IPS-NIHi7 (cell line): ENCODE data around the gene PPP2R5A.
"Not testable (repeated sequence)": the region's sequence is repeated elsewhere in the genome, so short reads cannot be mapped to it uniquely, and the experiment has no call there.

Experiments used
- DNase-seq: peaks from one replicate; pipeline ENCODE4 v3.0.0; 2012; ENCODE audit warnings: mixed read lengths; ENCODE audit errors: extremely low spot score

The PPP2R5A gene

DNA sequence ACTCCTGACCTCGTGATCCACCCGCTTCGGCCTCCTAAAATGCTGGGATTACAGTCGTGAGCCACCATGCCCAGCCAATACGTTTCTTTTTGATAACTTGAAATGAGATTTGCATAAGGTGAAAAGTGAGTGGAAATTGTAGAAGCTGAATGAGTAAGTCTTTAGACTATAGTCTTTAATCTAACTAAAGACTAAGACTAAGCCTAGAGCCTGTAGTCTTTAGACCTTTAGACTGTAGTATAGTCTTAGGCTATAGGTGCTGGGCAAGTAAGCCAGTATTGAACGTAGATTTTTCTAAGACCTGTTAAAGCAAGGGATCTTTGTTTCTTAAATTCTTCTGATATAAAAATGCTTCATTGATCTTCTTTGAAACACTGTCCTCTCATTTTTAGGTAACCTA is 12.1 kb downstream of the PPP2R5A start:
- no peak for DNase-seq

DNA sequence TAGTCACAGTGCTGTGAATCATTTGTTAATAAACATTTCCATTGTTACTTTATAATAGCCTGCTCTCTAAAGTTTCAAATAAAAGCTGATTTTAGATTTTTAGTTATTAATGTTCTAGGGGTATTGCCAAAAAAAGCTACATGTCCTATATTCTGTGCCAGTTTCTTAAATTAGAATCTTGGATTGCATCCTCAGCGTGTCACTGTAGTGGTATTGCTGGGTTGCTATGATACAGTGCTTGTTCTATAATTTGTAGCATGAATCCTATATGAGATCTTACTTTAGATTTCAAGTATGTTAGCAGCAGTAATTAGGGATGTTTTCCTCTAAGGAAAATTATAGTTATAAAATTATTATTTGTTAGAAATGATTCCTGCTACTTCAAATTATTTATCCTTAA is 16.4 kb downstream of the PPP2R5A start:
- no peak for DNase-seq

DNA sequence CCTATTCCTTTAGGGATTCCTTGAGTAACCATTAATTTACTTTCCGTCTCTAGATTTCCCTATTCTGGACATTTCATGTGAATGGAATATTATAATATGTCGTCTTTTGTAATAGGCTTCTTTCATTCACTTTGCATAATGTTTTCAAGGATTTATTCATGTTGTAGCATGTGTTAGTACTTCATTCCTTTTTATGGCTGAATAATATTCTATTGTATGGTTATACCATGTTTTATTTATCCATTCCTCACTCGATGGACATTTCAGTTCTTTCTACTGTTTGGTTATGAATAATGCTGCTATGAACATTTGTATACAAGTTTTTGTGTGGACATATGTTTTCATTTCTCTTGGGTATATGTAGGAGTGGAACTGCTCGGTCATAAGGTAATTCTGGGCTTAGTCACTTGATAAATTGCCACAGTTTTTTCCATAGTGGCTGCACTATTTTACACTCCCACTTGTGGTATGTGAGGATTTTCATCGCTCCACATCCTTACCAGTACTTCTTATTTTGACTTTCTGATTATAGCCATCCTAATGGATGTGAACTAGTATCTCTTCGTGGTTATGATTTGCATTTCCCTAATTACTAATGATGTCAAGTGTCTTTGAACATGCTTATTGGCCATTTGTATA is 17.7 kb downstream of the PPP2R5A start:
- DNase-seq = no peak

DNA sequence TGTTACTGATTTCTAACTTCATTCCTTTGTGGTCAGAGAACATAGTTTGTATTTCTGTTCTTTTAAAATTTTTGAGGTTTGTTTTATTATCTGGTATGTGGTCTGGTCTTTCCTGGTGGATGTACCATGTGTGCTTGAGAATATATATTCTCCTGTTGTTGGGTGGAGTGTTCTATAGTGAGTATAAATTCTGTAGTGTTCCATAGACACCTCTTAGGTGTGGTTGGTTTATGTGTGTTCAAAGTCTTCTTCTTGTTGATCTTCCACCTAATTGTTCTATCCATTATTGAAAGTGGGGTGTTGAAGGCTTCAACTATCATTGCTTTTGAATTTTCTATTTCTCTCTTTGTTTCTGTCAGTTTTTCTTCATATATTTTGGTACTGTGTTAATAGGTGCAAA is 20.1 kb downstream of the PPP2R5A start:
- DNase-seq = no peak

DNA sequence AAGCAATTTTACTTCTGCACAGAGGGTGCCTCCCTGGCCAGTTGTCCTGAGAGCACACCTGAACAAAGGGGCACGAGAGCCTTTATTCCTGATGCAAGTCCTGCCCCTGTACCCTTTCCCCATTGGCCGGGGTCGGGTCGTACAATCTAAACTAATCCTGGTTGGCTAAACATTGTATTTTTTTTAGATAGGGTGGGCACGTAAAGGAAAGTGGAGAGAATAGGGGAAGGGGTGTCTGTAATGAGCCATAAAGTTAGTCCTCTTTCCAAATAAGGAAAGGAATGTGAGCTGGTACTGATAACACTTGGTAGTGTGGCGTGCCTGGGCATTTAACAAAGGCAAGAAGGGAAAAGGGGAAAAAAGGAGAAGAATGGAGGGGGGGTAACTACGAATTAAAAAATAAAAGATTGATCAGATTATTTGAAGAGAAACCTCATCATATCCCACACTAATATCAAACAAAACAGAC is 20.8 kb downstream of the PPP2R5A start:
- DNase-seq = not testable (repeated sequence)

DNA sequence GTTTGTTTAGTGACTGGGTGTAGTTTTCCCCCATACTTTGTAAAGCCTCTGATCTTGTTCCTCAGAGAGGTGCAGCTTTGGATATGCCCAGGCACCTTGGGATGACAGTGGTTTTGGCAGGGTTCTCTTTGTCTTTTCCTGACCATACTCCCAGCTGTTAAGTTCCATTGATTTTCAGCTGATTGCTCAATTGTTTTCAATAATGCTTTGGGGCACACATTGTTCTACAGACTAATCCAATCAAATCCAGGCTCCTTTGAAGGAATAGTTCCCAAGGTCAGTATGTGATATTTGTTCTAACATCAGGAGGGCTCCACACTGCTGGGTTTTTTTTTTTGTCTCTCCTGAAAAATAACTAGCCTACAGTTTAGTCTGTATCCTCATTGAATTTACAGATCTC is 24.8 kb downstream of the PPP2R5A start:
- no peak for DNase-seq

DNA sequence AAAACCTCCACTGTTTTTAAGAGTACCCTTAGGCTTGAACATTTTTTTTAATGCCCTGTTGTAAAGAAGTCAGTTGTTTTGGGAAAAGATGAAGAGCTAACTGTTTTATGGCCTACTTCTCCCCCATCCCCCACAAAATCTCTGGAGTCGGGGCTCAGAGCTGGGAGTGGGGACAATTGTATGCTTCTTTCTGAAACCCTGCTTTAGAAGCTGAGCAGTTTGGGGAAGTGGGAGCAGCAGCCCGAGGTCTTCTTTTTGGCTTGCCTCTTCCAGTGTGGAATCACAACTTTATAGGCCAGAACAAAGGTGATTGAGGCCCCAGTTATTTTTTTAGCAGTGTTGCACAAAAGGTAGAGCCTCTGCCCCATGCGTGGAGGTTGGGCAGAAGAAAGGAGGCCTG is 25.2 kb downstream of the PPP2R5A start:
- no peak for DNase-seq

DNA sequence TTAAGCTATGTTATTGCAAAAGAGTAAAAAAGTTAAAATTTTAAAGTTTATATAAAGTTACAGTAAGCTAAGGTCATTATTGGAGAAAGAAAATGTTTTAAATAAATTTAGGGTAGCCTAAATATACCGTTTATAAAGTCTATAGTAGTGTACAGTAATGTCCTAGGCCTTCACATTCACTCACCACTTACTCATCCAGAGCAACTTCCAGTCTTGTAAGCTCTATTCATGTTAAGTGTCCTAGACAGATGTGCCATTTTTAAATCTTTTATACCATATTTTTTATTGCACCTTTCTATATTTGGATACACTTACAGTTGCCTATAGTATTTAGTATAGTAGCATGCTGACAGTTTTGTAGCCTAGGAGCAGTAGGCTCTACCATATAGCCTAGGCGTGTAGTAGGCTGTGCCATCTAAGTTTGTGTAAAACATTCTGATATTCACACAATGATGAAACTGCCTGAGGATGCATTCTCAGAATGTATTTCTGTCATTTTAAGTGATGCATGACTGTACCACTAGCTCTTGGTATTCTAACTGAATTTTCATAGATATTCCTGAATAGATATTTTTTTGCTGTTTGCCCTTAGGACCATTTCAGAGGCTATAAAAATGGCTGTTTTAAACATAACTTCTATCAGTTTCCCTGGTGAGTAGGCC is 26.8 kb downstream of the PPP2R5A start:
- DNase-seq = no peak

DNA sequence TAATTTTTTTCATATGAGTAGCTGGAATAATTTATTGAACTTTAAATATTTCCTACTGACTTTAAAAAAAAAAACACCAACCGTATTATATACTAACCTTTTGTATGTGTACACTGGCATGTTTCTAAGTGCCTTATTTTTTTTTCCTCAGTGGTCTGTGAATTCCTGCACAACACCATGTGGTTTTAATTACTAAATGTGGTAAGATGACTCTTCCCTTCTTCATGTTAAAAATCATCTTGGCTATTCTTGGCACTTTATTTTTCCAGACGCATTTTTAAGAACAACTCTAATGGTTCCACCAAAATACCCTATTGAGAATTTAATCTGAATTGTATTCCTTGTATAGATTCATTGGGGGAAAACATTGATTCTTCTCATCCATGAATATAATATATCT is 28.4 kb downstream of the PPP2R5A start:
- DNase-seq = no peak

DNA sequence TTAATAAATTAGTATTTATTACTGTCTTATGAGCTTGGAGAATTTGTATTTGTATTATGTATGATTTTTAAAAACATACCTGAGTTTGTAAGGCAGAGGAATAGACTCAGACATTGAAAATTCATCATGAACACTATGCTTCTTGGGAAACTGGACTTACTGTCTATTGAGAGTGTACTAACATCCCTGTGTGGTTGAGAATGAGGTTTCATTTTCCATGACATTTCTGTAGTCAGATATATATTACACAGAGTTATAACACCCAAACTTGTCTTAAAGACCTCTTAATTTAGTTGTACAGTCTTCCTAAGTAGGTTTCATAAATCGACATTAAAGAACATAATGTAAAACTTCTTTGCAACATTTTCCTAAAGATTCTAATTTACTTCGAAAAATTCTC is 30.0 kb downstream of the PPP2R5A start:
- no peak for DNase-seq

DNA sequence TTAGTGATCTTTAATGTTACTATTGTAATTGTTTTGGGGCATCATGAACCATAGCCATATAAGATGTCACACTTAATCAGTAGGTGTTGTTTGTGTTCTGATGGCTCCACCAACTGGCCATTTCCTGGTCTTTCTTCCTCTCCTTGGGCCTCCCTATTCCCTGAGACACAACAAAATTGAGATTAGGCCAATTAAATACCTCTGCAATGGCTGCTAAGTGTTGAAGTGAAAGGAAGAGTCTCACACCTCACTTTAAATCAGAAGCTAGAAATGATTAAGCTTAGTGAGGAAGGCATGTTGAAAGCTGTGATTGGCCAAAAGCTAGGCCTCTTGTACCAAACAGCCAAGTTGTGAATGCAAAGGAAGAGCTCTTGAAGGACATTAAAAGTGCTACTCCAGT is 30.7 kb downstream of the PPP2R5A start:
- peak; percentile 20 for DNase-seq

DNA sequence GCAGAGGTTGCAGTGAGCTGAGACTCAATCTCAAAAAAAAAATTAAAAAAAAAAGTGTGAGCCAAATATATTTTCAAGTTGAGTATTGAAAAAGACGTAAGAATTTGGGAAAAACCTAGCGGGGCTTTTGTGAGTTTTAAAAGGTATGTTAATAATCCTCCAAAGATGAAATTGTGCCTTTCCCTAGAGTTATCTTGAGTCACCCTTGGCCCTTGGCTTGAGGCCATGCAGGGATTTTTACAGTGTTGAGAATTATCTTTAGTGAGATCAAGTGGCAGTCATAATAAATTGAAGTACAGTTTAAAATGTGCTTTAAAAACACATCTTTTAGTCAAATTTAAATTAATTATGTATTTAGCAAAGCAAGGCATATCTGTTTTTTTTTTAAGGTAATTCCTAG is 32.7 kb downstream of the PPP2R5A start:
- DNase-seq = no peak

DNA sequence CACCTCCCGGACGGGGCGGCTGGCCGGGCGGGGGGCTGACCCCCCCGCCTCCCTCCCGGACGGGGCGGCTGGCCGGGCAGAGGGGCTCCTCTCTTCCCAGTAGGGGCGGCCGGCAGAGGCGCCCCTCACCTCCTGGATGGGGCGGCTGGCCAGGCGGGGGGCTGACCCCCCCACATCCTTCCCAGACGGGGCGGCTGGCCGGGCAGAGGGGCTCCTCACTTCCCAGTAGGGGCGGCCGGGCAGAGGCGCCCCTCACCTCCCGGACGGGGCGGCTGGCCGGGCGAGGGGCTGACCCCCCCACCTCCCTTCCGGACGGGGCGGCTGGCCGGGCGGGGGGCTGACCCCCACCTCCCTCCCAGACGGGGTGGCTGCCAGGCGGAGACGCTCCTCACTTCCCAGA is 35.8 kb downstream of the PPP2R5A start:
- not testable (repeated sequence) for DNase-seq

DNA sequence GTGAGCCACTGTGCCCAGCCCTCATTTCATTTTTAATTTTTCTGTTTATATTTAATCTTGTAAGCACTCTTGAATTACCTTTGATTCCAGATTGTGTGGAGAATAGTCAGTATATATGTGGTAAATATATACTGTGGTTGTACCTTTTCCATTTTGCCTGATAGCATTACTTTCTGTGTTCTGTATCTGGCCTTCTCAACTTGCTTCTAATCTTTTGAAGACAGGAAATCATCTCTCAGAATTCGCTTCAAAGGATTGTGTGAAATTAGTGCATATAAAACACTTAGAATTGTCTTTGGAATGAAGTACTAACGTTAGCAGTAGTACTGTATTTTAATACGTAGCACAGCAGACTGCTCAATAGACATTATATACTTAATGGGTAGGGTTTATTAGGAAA is 37.9 kb downstream of the PPP2R5A start:
- no peak for DNase-seq

DNA sequence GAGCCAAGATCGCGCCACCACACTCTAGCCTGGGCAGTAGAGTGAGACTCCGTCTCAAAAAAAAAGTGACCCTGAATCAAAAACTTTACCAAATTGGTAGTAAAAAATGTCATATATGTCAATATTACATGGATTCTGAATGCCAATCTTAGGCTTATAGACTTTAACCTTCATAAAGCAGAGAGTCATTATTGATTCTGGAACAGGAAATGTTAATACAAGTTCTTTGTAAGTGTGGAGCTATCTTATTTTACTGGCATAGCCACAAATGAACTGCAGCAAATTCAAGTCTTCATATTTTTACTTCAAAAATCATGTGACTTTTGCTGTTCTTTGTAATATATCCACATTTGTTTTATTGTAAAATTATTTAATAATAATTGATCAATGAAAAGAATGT is 41.3 kb downstream of the PPP2R5A start:
- DNase-seq = no peak

DNA sequence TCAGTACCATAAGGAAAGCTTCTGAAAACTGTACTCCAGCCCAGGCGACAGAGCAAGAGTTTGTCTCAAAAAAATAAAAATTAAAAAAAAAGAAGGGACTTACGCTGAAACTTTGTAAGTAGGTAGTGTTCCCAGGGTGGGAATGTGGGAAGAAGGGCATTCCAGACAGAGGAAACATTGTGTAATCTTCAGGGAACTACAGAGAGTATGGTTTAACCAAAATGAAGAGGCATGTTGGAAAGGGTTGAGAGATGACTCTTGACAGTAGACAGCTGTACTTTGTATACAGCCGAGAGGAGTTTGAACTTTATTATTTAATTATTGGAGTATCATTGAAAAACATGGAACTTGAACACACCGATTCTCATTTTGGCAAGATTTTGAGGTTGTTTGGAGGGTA is 43.0 kb downstream of the PPP2R5A start:
- DNase-seq = no peak

DNA sequence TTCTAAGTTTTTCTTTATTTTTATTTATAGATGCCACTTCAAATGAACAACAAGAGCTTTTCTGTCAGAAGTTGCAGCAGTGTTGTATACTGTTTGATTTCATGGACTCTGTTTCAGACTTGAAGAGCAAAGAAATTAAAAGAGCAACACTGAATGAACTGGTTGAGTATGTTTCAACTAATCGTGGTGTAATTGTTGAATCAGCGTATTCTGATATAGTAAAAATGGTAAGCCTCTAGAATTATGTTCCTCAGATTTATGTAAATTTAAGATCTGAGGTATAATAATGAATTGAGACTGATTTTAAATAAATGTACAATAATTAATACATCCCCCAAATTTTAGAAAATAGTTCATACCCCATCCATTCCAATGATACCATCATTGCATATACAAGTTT is 43.9 kb downstream of the PPP2R5A start:
- DNase-seq = no peak

DNA sequence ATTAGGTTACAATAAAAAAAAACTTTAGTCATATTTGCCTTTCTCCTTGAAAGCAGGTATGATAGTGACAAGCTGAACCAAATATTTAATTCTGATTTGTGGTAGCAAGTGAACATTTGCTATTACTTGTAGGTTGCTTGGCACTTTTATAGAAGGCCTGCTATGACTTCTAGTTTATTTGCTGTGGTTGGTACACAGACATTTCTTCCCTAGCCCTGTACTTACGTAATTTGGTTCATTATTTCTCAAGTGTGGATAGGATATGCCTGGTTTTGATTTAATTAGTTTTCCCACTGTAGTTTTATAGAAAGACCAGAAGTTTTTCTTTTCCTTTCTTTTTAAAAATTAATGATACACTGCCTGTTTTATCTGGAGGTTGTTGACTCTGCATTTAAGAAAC is 55.9 kb downstream of the PPP2R5A start:
- DNase-seq = no peak

DNA sequence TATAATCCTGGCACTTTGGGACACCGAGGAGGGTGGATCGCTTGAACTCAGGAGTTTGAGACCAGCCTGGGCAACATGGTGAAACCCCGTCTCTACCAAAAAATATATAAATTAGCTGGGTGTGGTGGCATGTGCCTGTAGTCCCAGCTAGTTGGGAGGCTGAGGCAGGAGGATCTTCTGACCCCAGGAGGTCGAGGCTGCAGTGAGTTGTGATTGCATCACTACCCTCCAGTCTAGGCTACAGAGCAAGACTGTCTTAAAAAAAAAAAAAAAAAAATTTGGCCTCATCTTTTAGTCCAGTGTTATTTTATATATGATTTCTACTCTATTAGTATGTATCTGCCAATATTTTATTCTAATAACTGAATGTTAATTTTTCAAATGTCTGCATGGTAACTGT is 59.7 kb downstream of the PPP2R5A start:
- DNase-seq = no peak

DNA sequence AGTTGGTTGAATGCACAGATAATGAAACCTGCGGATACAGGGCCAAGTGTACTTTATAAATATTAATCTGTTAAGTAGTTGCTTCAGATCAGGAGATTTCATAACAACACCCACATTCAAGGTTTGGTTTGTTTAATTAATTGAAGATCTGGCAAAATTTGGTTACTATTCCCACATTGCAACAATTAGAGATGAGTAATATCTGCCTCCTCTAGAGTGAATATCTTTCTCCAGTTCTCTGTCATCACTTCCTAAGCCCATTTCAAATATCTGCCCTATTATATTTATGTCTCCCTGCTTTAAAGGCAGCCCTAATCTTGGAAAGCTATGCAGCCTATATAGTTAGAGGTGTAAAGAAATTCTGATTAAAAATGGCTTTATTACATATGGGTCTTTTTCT is 61.4 kb downstream of the PPP2R5A start:
- DNase-seq = no peak

DNA sequence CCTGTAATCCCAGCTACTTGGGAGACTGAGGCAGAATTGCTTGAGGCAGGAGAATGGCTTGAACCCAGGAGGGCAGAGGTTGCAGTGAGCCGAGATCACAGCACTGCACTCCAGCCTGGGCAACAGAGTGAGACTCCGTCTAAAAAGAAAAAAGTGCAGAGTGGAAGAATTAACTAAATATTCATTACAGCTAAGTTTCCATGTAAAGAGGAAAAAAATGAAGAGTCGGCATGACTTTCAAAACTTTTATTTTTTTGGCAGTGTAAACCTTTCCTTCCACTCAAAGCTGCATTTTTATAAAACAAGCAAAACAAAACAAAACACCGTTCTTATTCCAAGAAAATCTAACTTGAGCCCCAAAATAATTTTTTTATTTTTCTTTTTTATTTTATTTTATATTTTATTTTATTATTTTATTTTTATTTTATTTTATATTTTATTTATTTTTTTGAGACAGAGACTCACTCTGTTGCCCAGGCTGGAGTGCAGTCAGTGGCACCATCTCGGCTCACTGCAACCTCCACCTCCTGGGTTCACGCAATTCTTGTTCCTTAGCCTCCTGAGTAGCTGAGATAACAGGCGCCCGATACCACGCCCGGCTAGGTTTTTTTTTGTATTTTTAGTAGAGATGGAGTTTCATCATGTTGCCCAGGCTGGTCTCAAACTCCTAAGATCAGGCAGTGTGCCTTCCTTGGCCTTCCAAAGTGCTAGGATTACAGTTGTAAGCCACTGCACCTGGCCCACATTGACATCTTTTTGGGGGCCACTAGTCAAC is 66.6 kb downstream of the PPP2R5A start:
- no peak for DNase-seq

DNA sequence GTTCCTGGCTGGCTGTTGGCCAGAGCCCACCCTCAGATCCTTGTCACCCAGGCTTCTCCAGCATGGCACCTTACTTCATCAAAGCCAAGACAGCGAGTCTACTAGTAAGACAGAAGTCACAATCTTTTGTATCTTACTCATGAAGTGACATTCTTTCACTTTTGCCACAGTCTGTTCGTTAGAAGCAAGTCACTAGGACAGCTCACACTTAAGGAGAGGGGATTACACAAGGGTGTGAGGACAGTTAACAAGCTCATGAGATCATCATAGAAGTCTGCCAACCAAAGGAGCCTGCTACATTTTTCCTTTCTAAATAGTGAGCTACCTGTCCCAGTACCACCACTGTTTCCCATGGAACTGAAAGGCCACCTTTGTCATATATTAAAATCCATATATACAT is 68.0 kb downstream of the PPP2R5A start:
- DNase-seq = no peak

DNA sequence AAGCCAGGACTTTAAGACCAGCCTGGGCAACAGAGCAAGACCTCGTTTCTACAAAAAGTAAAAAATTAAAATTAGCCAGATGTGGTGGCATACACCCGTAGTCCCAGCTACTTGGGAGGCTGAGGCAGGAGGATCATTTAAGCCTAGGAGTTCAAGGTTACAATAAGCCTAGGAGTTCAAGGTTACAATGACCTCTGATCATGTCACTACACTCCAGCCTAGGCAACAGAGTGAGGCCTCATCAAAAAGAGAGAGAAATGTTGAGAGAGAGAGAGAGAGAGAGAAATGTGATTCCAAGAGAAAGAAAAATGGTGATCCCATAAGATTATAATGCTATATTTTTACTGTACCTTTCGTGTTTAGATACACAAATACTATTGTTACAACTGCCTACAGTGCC is 69.3 kb downstream of the PPP2R5A start:
- no peak for DNase-seq
